ENCODE results near the gene SMC4.
A peak's percentile ranks its signal among the peaks of the same experiment; 100 is the strongest.

SMC4 gene

GRCh38 chr3:160395297-160395696 lies 4.2 kb upstream of the SMC4 start:
- DNase-seq: no peak

DNA sequence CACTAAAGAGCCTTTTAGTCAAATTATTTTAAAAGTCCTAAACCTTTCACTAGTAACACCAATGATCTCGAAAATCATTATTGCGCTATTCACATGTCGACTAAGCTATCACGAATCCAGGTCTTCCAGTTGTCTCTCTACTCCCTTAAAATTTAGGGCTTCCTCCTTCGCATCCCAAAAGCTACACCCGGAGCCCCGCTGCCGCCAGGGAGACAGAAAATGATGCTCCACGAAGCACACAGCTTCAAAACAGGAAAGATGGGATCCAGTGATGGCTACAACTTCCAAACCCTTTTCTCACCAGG lies 678 bp upstream of the SMC4 start:
- DNase-seq: no peak

DNA sequence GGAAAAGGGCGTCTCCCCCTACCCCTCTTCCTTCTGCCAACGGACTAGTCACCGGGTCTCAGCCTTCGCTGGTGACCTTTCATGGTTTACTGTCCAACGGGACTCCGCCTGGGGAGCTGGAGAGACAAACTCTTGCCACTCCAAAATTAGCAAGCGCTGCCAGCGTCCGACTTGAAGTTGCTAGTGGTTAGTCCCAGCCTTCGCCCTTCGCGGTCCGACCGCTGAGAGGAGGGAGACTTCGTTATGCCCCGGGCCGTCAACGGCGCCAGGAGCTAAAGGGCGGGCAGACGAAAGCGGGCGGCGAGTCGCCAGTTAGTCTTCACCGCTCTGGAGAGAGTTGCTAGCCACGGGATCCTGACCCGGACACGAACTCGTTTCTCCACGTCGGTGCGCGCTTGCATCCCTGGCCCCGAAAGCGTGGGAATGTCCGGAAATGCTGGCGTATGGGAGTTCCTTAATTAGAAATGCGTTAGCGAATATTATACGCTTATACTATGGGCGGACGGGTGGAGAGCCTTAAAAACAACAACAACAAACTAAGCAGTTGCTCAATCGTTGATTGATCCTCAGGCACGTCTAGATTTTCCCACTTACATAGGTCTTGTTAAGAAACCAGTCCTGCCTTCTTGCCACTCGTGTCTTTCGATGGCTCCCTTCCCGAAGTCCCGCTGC lies 716 bp downstream of the SMC4 start:
- DNase-seq: peak; percentile 21

DNA sequence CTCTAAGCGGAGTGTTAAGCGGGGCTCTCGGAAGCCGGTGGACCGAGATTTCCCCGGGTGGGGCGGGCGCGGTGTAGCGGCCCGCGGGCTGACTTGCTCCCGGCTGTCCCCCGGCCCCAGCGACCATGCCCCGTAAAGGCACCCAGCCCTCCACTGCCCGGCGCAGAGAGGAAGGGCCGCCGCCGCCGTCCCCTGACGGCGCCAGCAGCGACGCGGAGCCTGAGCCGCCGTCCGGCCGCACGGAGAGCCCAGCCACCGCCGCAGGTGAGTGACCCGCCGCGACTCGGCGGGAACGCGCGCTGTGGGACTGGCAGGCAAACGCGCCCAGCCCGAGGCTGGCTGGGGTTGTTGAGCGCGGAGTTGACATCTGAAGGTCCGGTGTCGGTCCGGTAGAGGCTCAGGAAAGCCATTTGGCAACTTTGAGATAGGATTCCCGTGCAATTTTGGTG lies 1.3 kb downstream of the SMC4 start:
- no peak for DNase-seq

GRCh38 chr3:160401291-160402095 lies 2.0 kb downstream of the SMC4 start:
- DNase-seq: peak; percentile 30

- no peak for DNase-seq
Observed at GRCh38 chr3:160402221-160403027, 3.0 kb downstream of the SMC4 start.

- peak; percentile 32 for DNase-seq
Observed at GRCh38 chr3:160403028-160403545, 3.6 kb downstream of the SMC4 start.

DNA sequence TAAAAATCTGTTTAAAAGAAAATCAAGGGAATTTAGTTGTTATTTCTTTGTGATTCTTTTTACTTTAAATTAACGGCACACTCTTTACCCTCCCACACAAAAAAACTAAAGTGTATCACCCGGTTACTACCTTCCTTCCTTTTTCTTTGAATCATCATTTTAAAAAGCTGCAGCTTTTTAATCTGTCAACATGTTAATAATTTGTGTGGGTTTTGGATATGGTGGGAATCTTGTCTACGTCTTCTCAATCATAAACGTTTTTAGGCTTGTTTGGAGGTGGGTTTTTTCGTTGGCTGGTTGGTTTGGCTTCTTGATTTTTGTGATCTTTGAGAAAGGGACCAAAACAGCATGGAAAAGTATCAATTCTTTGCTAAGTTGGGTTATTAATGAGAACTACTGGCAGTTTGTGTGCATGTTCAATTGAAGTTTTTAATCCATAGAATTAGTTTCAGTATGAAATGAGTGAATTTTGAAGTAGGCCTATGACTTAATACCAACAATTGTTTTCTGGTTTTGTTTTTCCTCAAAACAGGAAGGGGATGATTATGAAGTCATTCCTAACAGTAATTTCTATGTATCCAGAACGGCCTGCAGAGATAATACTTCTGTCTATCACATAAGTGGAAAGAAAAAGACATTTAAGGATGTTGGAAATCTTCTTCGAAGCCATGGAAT lies 4.5 kb downstream of the SMC4 start:
- no peak for DNase-seq

- DNase-seq: no peak
Observed at GRCh38 chr3:160409812-160410610, 10.6 kb downstream of the SMC4 start.

GRCh38 chr3:160412477-160412876 lies 13.0 kb downstream of the SMC4 start:
- DNase-seq: no peak

- peak; percentile 82 for DNase-seq
Observed at GRCh38 chr3:160413613-160414248, 14.3 kb downstream of the SMC4 start.

DNA sequence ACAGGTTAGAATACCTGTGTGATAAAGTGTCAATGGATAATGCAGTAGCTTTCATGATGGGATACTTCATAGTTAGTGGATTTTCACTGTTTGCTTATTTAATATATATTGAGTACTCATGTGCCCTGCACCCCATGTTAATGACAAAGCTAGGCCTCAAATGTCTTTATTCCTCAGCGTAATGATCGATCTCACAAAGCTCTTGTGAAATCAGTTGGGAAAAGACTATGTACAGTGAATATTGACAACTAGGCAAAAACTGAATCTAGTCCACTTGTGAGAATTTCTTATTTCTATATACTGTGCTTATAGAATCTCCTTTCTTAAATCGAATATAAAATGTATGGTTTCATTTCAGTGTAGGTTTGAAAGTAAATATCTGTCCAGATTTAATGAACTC lies 17.9 kb downstream of the SMC4 start:
- no peak for DNase-seq

GRCh38 chr3:160427832-160428424 lies 28.5 kb downstream of the SMC4 start:
- no peak for DNase-seq

- DNase-seq: no peak
Observed at GRCh38 chr3:160434071-160434470, 34.6 kb downstream of the SMC4 start.

GRCh38 chr3:160435095-160435494 lies 35.6 kb downstream of the SMC4 start:
- DNase-seq: no peak

DNA sequence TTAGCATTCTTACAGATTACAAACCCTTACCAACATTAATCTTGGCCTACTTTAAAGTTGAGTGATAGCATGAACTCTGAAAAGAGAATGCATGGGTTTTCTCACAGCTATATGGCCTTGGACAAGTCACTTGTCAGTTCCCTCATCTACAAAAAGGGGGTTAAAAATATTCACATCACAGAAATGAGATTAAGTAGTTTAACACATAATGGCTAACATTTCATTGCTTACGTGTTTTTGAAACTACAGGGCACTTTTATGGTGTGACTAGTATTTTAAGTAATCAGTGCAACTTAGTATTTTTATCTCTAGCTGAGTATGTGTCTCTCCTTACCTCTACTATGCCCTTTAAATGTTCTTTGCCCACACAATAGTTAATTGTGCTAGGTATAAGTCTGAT lies 36.3 kb downstream of the SMC4 start:
- no peak for DNase-seq

GRCh38 chr3:160437083-160437455 lies 37.6 kb downstream of the SMC4 start:
- DNase-seq: no peak

- DNase-seq: no peak
Observed at GRCh38 chr3:160440687-160441086, 41.2 kb downstream of the SMC4 start.

- DNase-seq: no peak
Observed at GRCh38 chr3:160444411-160444810, 45.0 kb downstream of the SMC4 start.

- no peak for DNase-seq
Observed at GRCh38 chr3:160445854-160446253, 46.4 kb downstream of the SMC4 start.

- no peak for DNase-seq
Observed at GRCh38 chr3:160446522-160447056, 47.1 kb downstream of the SMC4 start.
